Mesenchymal stem cell (in vitro differentiated cells and primary cell): ENCODE data around the gene LIPG.
"Not testable (repeated sequence)": the region's sequence is repeated elsewhere in the genome, so short reads cannot be mapped to it uniquely, and the experiment has no call there.

ENCODE experiments used
- DNase-seq: peaks from one replicate; pipeline ENCODE4 v3.0.0-alpha.2; 2013
- H2AFZ ChIP-seq: one replicate; pipeline ENCODE4 v1.6.1; 2013; ENCODE audit warnings: low read depth, mild to moderate bottlenecking, control low read depth, inconsistent platforms, low read length, moderate library complexity
- H2AK5ac ChIP-seq: 2 replicates; pipeline ENCODE4 v1.6.1; 2013; ENCODE audit warnings: low read length, moderate library complexity, mild to moderate bottlenecking, inconsistent platforms; ENCODE audit not compliant: severe bottlenecking
- H2BK120ac ChIP-seq: one replicate; pipeline ENCODE4 v1.6.1; 2013; ENCODE audit warnings: low read depth, mild to moderate bottlenecking, inconsistent platforms, low read length, moderate library complexity
- H2BK12ac ChIP-seq, 2 experiments: one replicate each; pipeline ENCODE4 v1.6.1; 2013; ENCODE audit warnings: inconsistent platforms in 2 of 2, low read length in 2 of 2, mild to moderate bottlenecking in 2 of 2, moderate library complexity in 2 of 2, control low read depth in 1 of 2
- H2BK15ac ChIP-seq: one replicate; pipeline ENCODE4 v1.6.1; 2013; ENCODE audit warnings: mild to moderate bottlenecking, low read depth, inconsistent platforms; ENCODE audit not compliant: poor library complexity, severe bottlenecking
- H2BK5ac ChIP-seq: 2 replicates; pipeline ENCODE4 v1.6.1; 2013; ENCODE audit warnings: low read depth, mild to moderate bottlenecking, low read length, control low read depth, inconsistent platforms; ENCODE audit not compliant: poor library complexity, severe bottlenecking
- H3K14ac ChIP-seq, 2 experiments: one replicate each; pipeline ENCODE4 v1.6.1; 2013; ENCODE audit warnings: inconsistent platforms in 2 of 2, low read length in 2 of 2, control low read depth in 1 of 2, mild to moderate bottlenecking in 1 of 2, moderate library complexity in 1 of 2
- H3K18ac ChIP-seq, 2 experiments: one replicate each; pipeline ENCODE4 v1.6.1; 2013; ENCODE audit warnings: inconsistent platforms in 2 of 2, low read length in 2 of 2, control low read depth in 1 of 2, low read depth in 1 of 2, mild to moderate bottlenecking in 1 of 2
- H3K23ac ChIP-seq, 2 experiments: one replicate each; pipeline ENCODE4 v1.6.1; 2013; ENCODE audit warnings: inconsistent platforms in 2 of 2, low read length in 2 of 2, mild to moderate bottlenecking in 2 of 2, moderate library complexity in 2 of 2, control low read depth in 1 of 2
- H3K27ac ChIP-seq: 2 replicates; pipeline ENCODE4 v1.5.1; 2013; ENCODE audit warnings: mild to moderate bottlenecking, moderate library complexity, low read length, control low read depth, inconsistent platforms; ENCODE audit not compliant: poor library complexity, severe bottlenecking
- H3K27me3 ChIP-seq, 2 experiments: 2 replicates each; pipeline versions ENCODE4 v1.6.1 to v1.7.0; 2013; ENCODE audit warnings: low read length in 2 of 2, mild to moderate bottlenecking in 2 of 2, moderate library complexity in 2 of 2, control low read depth in 1 of 2, inconsistent platforms in 1 of 2; ENCODE audit not compliant: control insufficient read depth in 1 of 2, insufficient read depth in 1 of 2
- H3K36me3 ChIP-seq, 2 experiments: 2 replicates each; pipeline versions ENCODE4 v1.6.1 to v1.7.0; 2013; ENCODE audit warnings: low read length in 2 of 2, control low read depth in 1 of 2, inconsistent platforms in 1 of 2, low read depth in 1 of 2, mild to moderate bottlenecking in 1 of 2; ENCODE audit not compliant: insufficient read depth in 2 of 2, control insufficient read depth in 1 of 2
- H3K4ac ChIP-seq, 2 experiments: one replicate each; pipeline ENCODE4 v1.6.1; 2013; ENCODE audit warnings: inconsistent platforms in 2 of 2, low read length in 2 of 2, mild to moderate bottlenecking in 2 of 2, moderate library complexity in 2 of 2, control low read depth in 1 of 2, low read depth in 1 of 2
- H3K4me1 ChIP-seq: 2 replicates; pipeline ENCODE4 v1.6.1; 2013; ENCODE audit warnings: low read depth, low read length, control low read depth; ENCODE audit not compliant: control insufficient read depth, insufficient read depth
- H3K4me2 ChIP-seq: 2 replicates; pipeline ENCODE4 v1.6.1; 2013; ENCODE audit warnings: low read length, mild to moderate bottlenecking, inconsistent platforms; ENCODE audit not compliant: poor library complexity, severe bottlenecking
- H3K4me3 ChIP-seq, 2 experiments: 2 replicates each; pipeline versions ENCODE4 v1.5.1 to v1.7.0; 2013; ENCODE audit warnings: low read length in 2 of 2, mild to moderate bottlenecking in 2 of 2, control low read depth in 1 of 2, low read depth in 1 of 2; ENCODE audit not compliant: insufficient read depth in 1 of 2
- H3K79me1 ChIP-seq: replicated peaks from 2 replicates; pipeline ENCODE4 v1.6.1; 2013; ENCODE audit warnings: mild to moderate bottlenecking, control low read depth, low read length, inconsistent platforms; ENCODE audit not compliant: poor library complexity, severe bottlenecking
- H3K9ac ChIP-seq: 2 replicates; pipeline ENCODE4 v1.7.0; 2013; ENCODE audit warnings: mild to moderate bottlenecking, low read length, moderate library complexity
- H3K9me3 ChIP-seq: 2 replicates; pipeline ENCODE4 v1.7.0; 2013; ENCODE audit warnings: mild to moderate bottlenecking, low read length; ENCODE audit not compliant: control insufficient read depth
- H4K8ac ChIP-seq: one replicate; pipeline ENCODE4 v1.6.1; 2013; ENCODE audit warnings: inconsistent platforms, mild to moderate bottlenecking, low read length, moderate library complexity
- H4K91ac ChIP-seq: one replicate; pipeline ENCODE4 v1.6.1; 2013; ENCODE audit warnings: mild to moderate bottlenecking, low read length, inconsistent platforms
- WGBS: methylation state at CpG from one replicate; pipeline ENCODE4 v1.1.7; 2013; ENCODE audit warnings: mixed read lengths; 5-methylcytosine and 5-hydroxymethylcytosine counted together

Gene LIPG

GRCh38 chr18:49553003-49553402 is 8.9 kb upstream of the LIPG start:
- H3K27ac ChIP-seq: no peak overlapping the region
- H3K4ac ChIP-seq: no peak overlapping the region
- no peak overlapping the region for H3K18ac ChIP-seq
- no peak overlapping the region for H2BK5ac ChIP-seq
- WGBS: 78% methylated on average over 4 of the region's 4 CpGs
- H3K36me3 ChIP-seq: no peaks in the 10 kb centered on the region
- no peak overlapping the region for H2AK5ac ChIP-seq
- no peak overlapping the region for H2BK120ac ChIP-seq
- H3K79me1 ChIP-seq: no peaks in the 10 kb centered on the region
- no peak overlapping the region for H3K4me3 ChIP-seq
- H3K9ac ChIP-seq: no peak overlapping the region
- H3K4me1 ChIP-seq: peaks cover 2% of the 10 kb centered on the region
- H3K9me3 ChIP-seq: no peaks in the 10 kb centered on the region
- H3K23ac ChIP-seq: no peak overlapping the region
- no peak overlapping the region for H4K91ac ChIP-seq
- no peak overlapping the region for H2BK15ac ChIP-seq
- H3K27me3 ChIP-seq: peaks cover 0 to 3% of the 10 kb centered on the region in 2 experiments
- no peak overlapping the region for H3K14ac ChIP-seq
- no peak overlapping the region for H2AFZ ChIP-seq
- H2BK12ac ChIP-seq: no peak overlapping the region
- H4K8ac ChIP-seq: no peak overlapping the region
- no peak for DNase-seq
- H3K4me2 ChIP-seq: no peak overlapping the region

- 95% methylated on average over 4 of the region's 4 CpGs for WGBS
- Histone ChIP-seq H3K27me3 (peaks cover 0 to 12% of the 10 kb centered on the region in 2 experiments), H3K36me3 (no peaks in the 10 kb centered on the region), H2BK5ac (no peak overlapping the region), H2BK120ac (no peak overlapping the region), H3K18ac (no peak overlapping the region), H4K8ac (no peak overlapping the region), H4K91ac (no peak overlapping the region), H2AK5ac (no peak overlapping the region), H3K9ac (no peak overlapping the region), H3K4me3 (no peak overlapping the region), H2BK15ac (no peak overlapping the region), H3K4me1 (peaks cover under 1% of the 10 kb centered on the region), H3K4me2 (no peak overlapping the region), H3K23ac (no peak overlapping the region), H2BK12ac (no peak overlapping the region), H3K27ac (no peak overlapping the region), H3K14ac (no peak overlapping the region), H2AFZ (no peak overlapping the region), H3K79me1 (no peaks in the 10 kb centered on the region), H3K4ac (no peak overlapping the region), H3K9me3 (no peaks in the 10 kb centered on the region)
- DNase-seq: no peak
These were observed 6.2 kb upstream of the LIPG start for GRCh38 chr18:49555641-49556040.

- no peak overlapping the region for H4K91ac ChIP-seq
- H3K9ac ChIP-seq: no peak overlapping the region
- H3K18ac ChIP-seq: no peak overlapping the region
- H4K8ac ChIP-seq: no peak overlapping the region
- no peaks in the 10 kb centered on the region for H3K9me3 ChIP-seq
- H3K27me3 ChIP-seq: peaks cover 0 to 39% of the 10 kb centered on the region in 2 experiments
- no peak overlapping the region for H3K27ac ChIP-seq
- H3K36me3 ChIP-seq: no peaks in the 10 kb centered on the region
- no peak overlapping the region for H3K4me2 ChIP-seq
- no peak overlapping the region for H3K23ac ChIP-seq
- no peak overlapping the region for H3K4me3 ChIP-seq
- no peak overlapping the region for H2BK120ac ChIP-seq
- no peak overlapping the region for H3K14ac ChIP-seq
- peaks cover 21% of the 10 kb centered on the region for H3K4me1 ChIP-seq
- no peak overlapping the region for H2BK15ac ChIP-seq
- no peak overlapping the region for H2AFZ ChIP-seq
- no peak for DNase-seq
- no peak overlapping the region for H3K4ac ChIP-seq
- H2BK12ac ChIP-seq: no peak overlapping the region
- H2AK5ac ChIP-seq: peak overlapping the region; percentile 66
- H2BK5ac ChIP-seq: no peak overlapping the region
- peaks cover 5% of the 10 kb centered on the region for H3K79me1 ChIP-seq
- 94% methylated on average over 2 of the region's 3 CpGs for WGBS
These were observed 3.5 kb upstream of the LIPG start for GRCh38 chr18:49558356-49558755.

GRCh38 chr18:49559326-49559931 is 2.4 kb upstream of the LIPG start:
- not testable (repeated sequence) for H4K91ac ChIP-seq, H3K27ac ChIP-seq, H2BK12ac ChIP-seq, H2AFZ ChIP-seq, H3K4me3 ChIP-seq, H3K23ac ChIP-seq, H3K36me3 ChIP-seq, H3K4ac ChIP-seq, H4K8ac ChIP-seq, H3K14ac ChIP-seq, H2BK15ac ChIP-seq, H3K4me2 ChIP-seq, H2BK120ac ChIP-seq, H3K9me3 ChIP-seq, H2BK5ac ChIP-seq, H3K79me1 ChIP-seq, H3K18ac ChIP-seq, H2AK5ac ChIP-seq, H3K9ac ChIP-seq
- peak; percentile 56 for DNase-seq
- H3K27me3 ChIP-seq: peaks cover 0 to 48% of the 10 kb centered on the region in 2 experiments
- 94% methylated on average over 12 of the region's 16 CpGs for WGBS
- H3K4me1 ChIP-seq: peaks cover 26% of the 10 kb centered on the region
